NCI-H2171 (cell line): Measurements from ENCODE around the gene LRRC3C.
A peak's percentile ranks its signal among the peaks of the same experiment; 100 is the strongest.
"Not testable (repeated sequence)": the region's sequence is repeated elsewhere in the genome, so short reads cannot be mapped to it uniquely, and the experiment has no call there.

Source experiments
- DNase-seq: peaks from one replicate; lab custom pipeline; 2025; lab: John Stamatoyannopoulos, UW

The LRRC3C gene

GRCh38 chr17:39927101-39927928 is at the start of gene LRRC3C, which contains the start of gene ORMDL3:
TSS of gene LRRC3C (plus strand) at chr17:39927732. CDS start at chr17:39941524, 13,792 bp downstream.
TSS of gene ORMDL3 (minus strand) at chr17:39927601. CDS start at chr17:39924203, 3,398 bp downstream.
- peak; percentile 88 for DNase-seq

GRCh38 chr17:39886102-39886501 is 41.4 kb upstream of the LRRC3C start:
- not testable (repeated sequence) for DNase-seq

- DNase-seq: no peak
Measured at GRCh38 chr17:39887078-39887477, 40.5 kb upstream of the LRRC3C start.

GRCh38 chr17:39889200-39889599 is 38.3 kb upstream of the LRRC3C start:
- no peak for DNase-seq

- no peak for DNase-seq
Measured at GRCh38 chr17:39894681-39895376, 32.7 kb upstream of the LRRC3C start.

GRCh38 chr17:39898088-39898487 is 29.4 kb upstream of the LRRC3C start:
- no peak for DNase-seq

- DNase-seq: no peak
Measured at GRCh38 chr17:39899215-39899614, 28.3 kb upstream of the LRRC3C start.

GRCh38 chr17:39902027-39902426 is 25.5 kb upstream of the LRRC3C start:
- not testable (repeated sequence) for DNase-seq

GRCh38 chr17:39903158-39903884 is 24.2 kb upstream of the LRRC3C start:
- no peak for DNase-seq

- DNase-seq: no peak
Measured at GRCh38 chr17:39904990-39905288, 22.6 kb upstream of the LRRC3C start.

- no peak for DNase-seq
Measured at GRCh38 chr17:39908789-39909352, 18.7 kb upstream of the LRRC3C start.

GRCh38 chr17:39913989-39914388 is 13.5 kb upstream of the LRRC3C start:
- no peak for DNase-seq

- no peak for DNase-seq
Measured at GRCh38 chr17:39915559-39915958, 12.0 kb upstream of the LRRC3C start.

GRCh38 chr17:39916918-39917317 is 10.6 kb upstream of the LRRC3C start:
- no peak for DNase-seq

GRCh38 chr17:39919087-39919683 is 8.3 kb upstream of the LRRC3C start:
- no peak for DNase-seq

- DNase-seq: no peak
Measured at GRCh38 chr17:39920218-39921210, 7.0 kb upstream of the LRRC3C start.

- no peak for DNase-seq
Measured at GRCh38 chr17:39921323-39921722, 6.2 kb upstream of the LRRC3C start.

- DNase-seq: no peak
Measured at GRCh38 chr17:39922006-39922405, 5.5 kb upstream of the LRRC3C start.

GRCh38 chr17:39923230-39923629 is 4.3 kb upstream of the LRRC3C start:
- DNase-seq: no peak

- DNase-seq: no peak
Measured at GRCh38 chr17:39923836-39924690, 3.5 kb upstream of the LRRC3C start.
